ENCODE data around the gene CACHD1. TPM values are rescaled to one million over a fixed set of nuclear protein-coding genes. Genes with fewer than 3 reads are reported as not detected.

Gene CACHD1
- polyA plus RNA-seq, 2 donors: 1.6 to 2.9 TPM

DNA sequence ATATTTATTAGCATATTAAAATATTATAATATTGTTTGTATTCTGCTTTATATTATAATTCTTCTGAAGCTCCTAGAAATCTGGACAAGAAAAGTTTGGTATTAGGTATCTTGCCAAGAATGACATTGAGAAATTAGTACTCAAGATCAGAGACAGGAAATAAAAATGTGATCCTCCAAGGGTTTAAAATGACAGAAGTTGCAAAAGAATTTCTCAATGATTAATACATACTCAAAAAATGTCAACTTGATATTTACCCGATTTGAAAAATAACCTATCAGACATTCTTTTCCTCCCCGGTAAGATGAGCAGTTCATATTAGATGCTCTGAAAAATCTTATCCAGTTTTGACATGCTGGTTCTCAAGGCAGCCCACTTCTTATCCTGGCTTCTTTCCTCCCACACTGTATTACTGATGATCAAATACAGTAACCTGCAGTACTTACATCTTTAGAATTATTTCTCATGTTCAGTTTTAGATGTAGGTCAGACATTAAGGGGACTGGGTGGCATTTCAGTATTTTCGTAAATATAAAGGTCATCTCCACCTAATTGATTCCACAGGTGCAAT lies 55.3 kb downstream of the CACHD1 start:
- Histone ChIP-seq H3K36me3 (ENCODE audit: control insufficient read depth in 2 of 2, insufficient read depth in 2 of 2, low read length in 1 of 2) (no peaks in the 10 kb centered on the region), H3K4me1 (ENCODE audit: control insufficient read depth in 2 of 2, insufficient read depth in 2 of 2, low read length in 1 of 2) (peaks cover 0 to 4% of the 10 kb centered on the region in 2 donors), H3K27ac (ENCODE audit: low read depth in 2 of 2, low read length in 1 of 2) (no peak overlapping the region), H3K27me3 (ENCODE audit: control insufficient read depth in 1 of 2, insufficient read depth in 2 of 2, low read length in 2 of 2) (no peaks in the 10 kb centered on the region), H3K9me3 (ENCODE audit: control insufficient read depth in 2 of 2, insufficient read depth in 1 of 2, low read depth in 1 of 2, low read length in 1 of 2) (no peaks in the 10 kb centered on the region), H3K4me3 (ENCODE audit: low read depth in 1 of 2, low read length in 2 of 2) (no peak overlapping the region)
- 56% methylated on average over 3 of the region's 3 CpGs for WGBS, 2 donors

DNA sequence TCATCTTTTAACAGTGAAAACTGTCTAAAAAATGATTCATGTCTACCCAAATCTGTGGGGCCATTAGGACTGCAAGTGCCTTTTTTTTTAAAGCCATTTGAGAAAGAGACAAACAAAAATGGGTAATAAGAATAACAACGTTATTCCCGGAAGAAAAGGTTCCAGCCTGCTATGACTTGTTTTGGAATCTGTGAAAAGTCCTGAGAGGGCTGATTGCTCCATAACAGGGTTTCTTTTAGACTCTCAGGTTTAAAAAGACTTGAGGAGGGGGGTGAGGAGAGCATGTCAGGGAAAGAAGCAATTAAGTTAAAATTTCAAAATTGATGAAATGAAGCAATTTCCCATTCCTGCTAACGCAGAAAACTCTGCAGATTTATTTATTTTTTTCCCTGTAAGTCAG lies 56.4 kb downstream of the CACHD1 start:
- 34 to 50% methylated on average over 3 of the region's 3 CpGs for WGBS, 2 donors
- H3K4me3 ChIP-seq (ENCODE audit: low read depth in 1 of 2, low read length in 2 of 2): no peak overlapping the region
- H3K27ac ChIP-seq (ENCODE audit: low read depth in 2 of 2, low read length in 1 of 2): no peak overlapping the region
- no peaks in the 10 kb centered on the region for H3K27me3 ChIP-seq (ENCODE audit: control insufficient read depth in 1 of 2, insufficient read depth in 2 of 2, low read length in 2 of 2)
- no peaks in the 10 kb centered on the region for H3K9me3 ChIP-seq (ENCODE audit: control insufficient read depth in 2 of 2, insufficient read depth in 1 of 2, low read depth in 1 of 2, low read length in 1 of 2)
- H3K4me1 ChIP-seq (ENCODE audit: control insufficient read depth in 2 of 2, insufficient read depth in 2 of 2, low read length in 1 of 2): peaks cover 0 to 4% of the 10 kb centered on the region in 2 donors
- no peaks in the 10 kb centered on the region for H3K36me3 ChIP-seq (ENCODE audit: control insufficient read depth in 2 of 2, insufficient read depth in 2 of 2, low read length in 1 of 2)

DNA sequence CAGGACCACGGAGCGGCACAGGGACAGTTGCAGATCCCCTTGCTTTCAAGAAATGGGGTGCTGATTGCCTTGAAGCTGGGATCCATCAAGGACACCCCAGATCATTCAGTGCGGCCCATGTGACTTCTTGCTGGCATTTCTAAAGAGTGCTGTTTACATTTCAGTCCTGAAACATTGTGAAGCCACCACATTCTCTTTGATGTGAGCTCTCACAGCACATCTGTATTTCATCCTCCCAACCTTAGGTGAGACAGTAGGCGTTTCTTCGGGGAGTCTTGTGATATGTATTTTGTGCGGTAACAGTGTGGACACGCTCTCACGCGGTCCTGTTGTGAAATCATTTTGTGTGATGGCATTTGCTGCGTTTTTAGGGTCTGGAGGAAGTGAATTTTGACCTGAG lies 57.2 kb downstream of the CACHD1 start:
- no peaks in the 10 kb centered on the region for H3K27me3 ChIP-seq (ENCODE audit: control insufficient read depth in 1 of 2, insufficient read depth in 2 of 2, low read length in 2 of 2)
- peaks cover 0 to 4% of the 10 kb centered on the region in 2 donors for H3K4me1 ChIP-seq (ENCODE audit: control insufficient read depth in 2 of 2, insufficient read depth in 2 of 2, low read length in 1 of 2)
- H3K9me3 ChIP-seq (ENCODE audit: control insufficient read depth in 2 of 2, insufficient read depth in 1 of 2, low read depth in 1 of 2, low read length in 1 of 2): no peaks in the 10 kb centered on the region
- H3K36me3 ChIP-seq (ENCODE audit: control insufficient read depth in 2 of 2, insufficient read depth in 2 of 2, low read length in 1 of 2): no peaks in the 10 kb centered on the region
- no peak overlapping the region for H3K4me3 ChIP-seq (ENCODE audit: low read depth in 1 of 2, low read length in 2 of 2)
- WGBS, 2 donors: 62 to 82% methylated on average over 10 of the region's 10 CpGs
- peak overlapping the region in 1 of 2 donors; percentile 10 for H3K27ac ChIP-seq (ENCODE audit: low read depth in 2 of 2, low read length in 1 of 2)

DNA sequence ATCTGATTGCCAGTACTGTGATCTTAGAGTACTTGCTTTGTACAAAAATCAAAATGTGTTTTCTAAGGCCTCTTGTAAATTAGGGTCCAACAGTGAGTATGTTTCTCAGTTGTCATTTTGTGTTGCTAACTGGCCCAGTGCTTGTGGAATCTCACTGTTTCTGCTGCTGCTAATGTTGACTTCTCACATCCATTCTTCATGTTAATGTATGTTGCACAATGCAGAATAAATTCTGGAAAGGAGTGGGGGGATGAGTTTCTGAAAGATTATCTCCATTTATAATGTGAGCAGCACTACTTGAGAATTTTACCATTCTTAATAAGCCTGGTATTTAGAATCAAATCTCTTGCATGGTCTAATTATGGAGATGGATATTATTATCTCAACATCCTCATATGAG lies 57.9 kb downstream of the CACHD1 start:
- Histone ChIP-seq H3K36me3 (ENCODE audit: control insufficient read depth in 2 of 2, insufficient read depth in 2 of 2, low read length in 1 of 2) (no peaks in the 10 kb centered on the region), H3K4me1 (ENCODE audit: control insufficient read depth in 2 of 2, insufficient read depth in 2 of 2, low read length in 1 of 2) (peaks cover 0 to 4% of the 10 kb centered on the region in 2 donors), H3K9me3 (ENCODE audit: control insufficient read depth in 2 of 2, insufficient read depth in 1 of 2, low read depth in 1 of 2, low read length in 1 of 2) (no peaks in the 10 kb centered on the region), H3K4me3 (ENCODE audit: low read depth in 1 of 2, low read length in 2 of 2) (no peak overlapping the region), H3K27ac (ENCODE audit: low read depth in 2 of 2, low read length in 1 of 2) (no peak overlapping the region), H3K27me3 (ENCODE audit: control insufficient read depth in 1 of 2, insufficient read depth in 2 of 2, low read length in 2 of 2) (no peaks in the 10 kb centered on the region)

DNA sequence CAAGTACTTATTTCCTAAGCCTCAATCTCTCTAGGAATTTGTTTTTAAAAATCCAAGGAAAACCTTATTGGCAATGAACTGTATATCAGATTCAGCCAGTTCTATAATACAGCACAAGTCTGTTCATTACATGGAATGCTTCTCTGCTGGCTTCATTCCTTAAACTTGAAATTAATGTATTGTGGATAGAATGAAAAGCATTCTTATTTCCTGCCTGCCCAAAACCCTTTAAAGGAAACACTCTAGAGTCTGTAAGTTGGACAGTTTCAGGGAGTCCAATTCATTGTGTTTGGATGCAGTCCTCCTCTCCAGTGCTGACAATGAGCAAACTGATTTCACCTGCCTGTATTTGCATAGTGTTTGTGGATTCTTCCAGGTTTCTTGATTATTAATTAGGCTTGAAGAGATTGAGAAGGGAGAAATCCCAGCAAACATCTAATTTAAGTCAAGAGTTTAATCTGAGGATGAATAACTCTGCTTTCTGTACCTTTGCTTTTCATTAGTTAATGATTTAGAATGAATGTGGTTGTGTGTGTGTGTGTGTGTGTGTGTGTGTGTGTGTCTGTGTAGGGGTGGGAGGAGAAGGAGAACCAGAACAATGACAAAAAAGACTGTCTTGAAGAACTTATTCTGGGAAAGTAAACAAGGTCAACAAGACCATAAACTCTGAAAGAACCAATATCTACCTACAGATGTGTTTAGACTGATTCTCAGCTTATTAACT lies 61.2 kb downstream of the CACHD1 start:
- no peaks in the 10 kb centered on the region for H3K9me3 ChIP-seq (ENCODE audit: control insufficient read depth in 2 of 2, insufficient read depth in 1 of 2, low read depth in 1 of 2, low read length in 1 of 2)
- no peak overlapping the region for H3K27ac ChIP-seq (ENCODE audit: low read depth in 2 of 2, low read length in 1 of 2)
- H3K4me3 ChIP-seq (ENCODE audit: low read depth in 1 of 2, low read length in 2 of 2): no peak overlapping the region
- H3K4me1 ChIP-seq (ENCODE audit: control insufficient read depth in 2 of 2, insufficient read depth in 2 of 2, low read length in 1 of 2): peaks cover 0 to 4% of the 10 kb centered on the region in 2 donors
- no peaks in the 10 kb centered on the region for H3K36me3 ChIP-seq (ENCODE audit: control insufficient read depth in 2 of 2, insufficient read depth in 2 of 2, low read length in 1 of 2)
- no peaks in the 10 kb centered on the region for H3K27me3 ChIP-seq (ENCODE audit: control insufficient read depth in 1 of 2, insufficient read depth in 2 of 2, low read length in 2 of 2)

DNA sequence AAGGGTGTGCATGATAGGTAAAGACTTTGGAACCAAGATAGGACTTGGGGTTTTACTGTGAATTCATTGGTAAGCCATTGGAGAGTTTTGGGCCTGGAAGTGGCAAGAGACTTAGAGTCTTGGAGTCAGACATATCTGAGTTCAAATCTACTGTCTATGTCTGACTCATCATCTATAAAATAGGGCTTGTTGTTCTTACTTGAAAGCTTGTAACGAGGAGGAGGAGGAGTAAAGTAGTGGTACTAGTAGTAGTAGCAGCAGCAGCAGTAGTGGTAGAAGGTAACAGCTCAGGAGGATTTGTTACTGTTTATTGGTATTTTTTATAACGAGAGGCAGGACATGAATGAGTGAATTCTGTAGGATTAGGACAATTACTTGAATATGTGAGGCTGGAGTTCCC lies 62.7 kb downstream of the CACHD1 start:
- Histone ChIP-seq H3K9me3 (ENCODE audit: control insufficient read depth in 2 of 2, insufficient read depth in 1 of 2, low read depth in 1 of 2, low read length in 1 of 2) (no peaks in the 10 kb centered on the region), H3K27me3 (ENCODE audit: control insufficient read depth in 1 of 2, insufficient read depth in 2 of 2, low read length in 2 of 2) (no peaks in the 10 kb centered on the region), H3K4me3 (ENCODE audit: low read depth in 1 of 2, low read length in 2 of 2) (no peak overlapping the region), H3K36me3 (ENCODE audit: control insufficient read depth in 2 of 2, insufficient read depth in 2 of 2, low read length in 1 of 2) (no peaks in the 10 kb centered on the region), H3K4me1 (ENCODE audit: control insufficient read depth in 2 of 2, insufficient read depth in 2 of 2, low read length in 1 of 2) (no peaks in the 10 kb centered on the region), H3K27ac (ENCODE audit: low read depth in 2 of 2, low read length in 1 of 2) (no peak overlapping the region)
- 76 to 82% methylated on average over 2 of the region's 2 CpGs for WGBS, 2 donors

DNA sequence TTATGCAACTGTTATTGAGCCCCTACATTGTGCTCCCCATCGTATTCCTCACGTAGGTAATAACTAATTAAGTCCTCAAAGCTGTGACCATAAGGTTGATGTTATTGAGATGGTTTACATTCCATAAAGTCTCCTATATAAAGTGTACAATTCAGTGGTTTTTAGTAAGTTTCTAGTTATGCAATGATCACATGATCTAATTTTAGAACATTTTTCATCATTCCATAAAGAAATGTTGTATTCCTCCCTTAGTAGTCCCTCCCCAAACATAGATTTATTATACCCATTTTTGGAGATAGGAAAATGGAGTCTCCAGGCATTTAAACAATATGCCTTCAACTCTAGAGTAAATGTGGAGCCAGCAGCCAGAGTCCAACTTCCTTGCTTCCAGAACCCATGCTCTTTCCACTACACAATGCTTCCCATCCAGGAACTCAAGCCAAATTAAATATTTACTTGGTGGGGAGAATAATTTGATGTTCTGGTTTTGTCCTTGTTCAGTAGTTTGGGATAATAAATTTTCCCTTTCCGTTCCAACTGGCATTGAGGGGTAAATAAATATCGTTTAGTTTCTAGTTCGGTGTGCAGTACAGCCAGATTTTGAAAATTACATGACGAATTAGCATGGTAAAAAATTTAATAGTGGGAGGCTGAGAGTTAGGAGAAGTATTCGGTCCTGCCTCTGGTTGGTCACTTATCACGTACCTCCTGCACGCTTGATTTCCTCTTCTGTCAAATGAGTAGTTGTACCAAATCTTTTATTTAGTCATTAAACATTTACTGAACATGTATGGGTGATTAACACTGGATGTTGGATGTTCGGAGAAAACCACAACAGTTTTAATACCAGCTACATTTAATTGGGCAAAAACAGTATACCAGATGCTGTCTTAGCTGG lies 66.3 kb downstream of the CACHD1 start:
- 39 to 40% methylated on average over 10 of the region's 10 CpGs for WGBS, 2 donors
- H3K27me3 ChIP-seq (ENCODE audit: control insufficient read depth in 1 of 2, insufficient read depth in 2 of 2, low read length in 2 of 2): no peaks in the 10 kb centered on the region
- H3K4me3 ChIP-seq (ENCODE audit: low read depth in 1 of 2, low read length in 2 of 2): no peak overlapping the region
- H3K36me3 ChIP-seq (ENCODE audit: control insufficient read depth in 2 of 2, insufficient read depth in 2 of 2, low read length in 1 of 2): no peaks in the 10 kb centered on the region
- H3K27ac ChIP-seq (ENCODE audit: low read depth in 2 of 2, low read length in 1 of 2): no peak overlapping the region
- no peaks in the 10 kb centered on the region for H3K9me3 ChIP-seq (ENCODE audit: control insufficient read depth in 2 of 2, insufficient read depth in 1 of 2, low read depth in 1 of 2, low read length in 1 of 2)
- H3K4me1 ChIP-seq (ENCODE audit: control insufficient read depth in 2 of 2, insufficient read depth in 2 of 2, low read length in 1 of 2): no peaks in the 10 kb centered on the region

DNA sequence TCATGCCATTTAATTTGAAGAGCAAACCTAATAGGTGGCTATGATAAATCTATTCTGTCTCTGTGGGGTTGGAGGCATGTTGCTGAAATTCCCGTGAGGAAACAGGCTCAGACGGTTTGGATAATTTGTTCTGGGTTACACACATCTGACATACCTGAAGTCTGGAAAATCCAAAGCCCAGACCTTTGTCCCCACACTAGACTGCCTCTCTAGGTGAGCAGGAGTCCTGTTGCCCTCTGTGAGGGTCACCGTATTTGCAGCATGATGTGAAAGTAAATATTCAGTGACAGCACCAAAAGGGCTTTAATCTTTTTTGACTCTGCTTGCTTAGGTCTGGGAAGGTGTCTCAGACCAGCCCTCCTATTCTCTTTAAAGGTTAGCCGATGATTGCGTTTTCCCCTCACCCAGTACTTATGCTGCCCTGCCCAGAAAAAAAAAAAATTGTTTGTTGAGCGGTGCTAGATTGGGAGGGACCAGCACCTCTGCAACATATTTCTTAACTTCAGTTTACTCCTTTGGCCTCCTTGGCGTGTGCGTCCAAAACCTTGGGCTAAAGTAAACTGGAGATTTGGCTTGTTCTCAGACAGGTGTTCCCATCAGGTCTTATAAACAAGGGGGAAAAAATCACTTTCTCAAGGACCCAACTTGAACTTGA lies 67.0 kb downstream of the CACHD1 start:
- Histone ChIP-seq H3K36me3 (ENCODE audit: control insufficient read depth in 2 of 2, insufficient read depth in 2 of 2, low read length in 1 of 2) (no peaks in the 10 kb centered on the region), H3K4me1 (ENCODE audit: control insufficient read depth in 2 of 2, insufficient read depth in 2 of 2, low read length in 1 of 2) (no peaks in the 10 kb centered on the region), H3K27ac (ENCODE audit: low read depth in 2 of 2, low read length in 1 of 2) (no peak overlapping the region), H3K9me3 (ENCODE audit: control insufficient read depth in 2 of 2, insufficient read depth in 1 of 2, low read depth in 1 of 2, low read length in 1 of 2) (no peaks in the 10 kb centered on the region), H3K27me3 (ENCODE audit: control insufficient read depth in 1 of 2, insufficient read depth in 2 of 2, low read length in 2 of 2) (no peaks in the 10 kb centered on the region), H3K4me3 (ENCODE audit: low read depth in 1 of 2, low read length in 2 of 2) (no peak overlapping the region)
- WGBS, 2 donors: 58 to 65% methylated on average over 8 of the region's 8 CpGs

DNA sequence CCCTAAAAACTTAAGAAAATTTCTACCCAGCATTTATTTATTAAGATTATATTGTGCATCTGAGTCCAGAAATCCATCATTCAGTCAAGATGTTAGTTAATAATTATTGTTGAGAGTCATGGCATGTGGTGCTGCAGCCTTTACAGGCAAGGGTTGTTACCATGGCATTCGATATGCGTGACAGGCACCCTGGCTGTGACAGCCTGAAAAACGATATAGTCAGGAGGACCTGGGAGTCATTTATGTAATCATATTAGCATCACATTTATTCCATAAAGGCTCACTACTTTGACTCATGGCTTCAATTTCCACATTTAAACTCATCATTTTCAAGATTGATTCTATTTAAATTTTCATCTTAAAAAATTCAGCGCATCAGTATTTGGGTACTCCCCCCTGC lies 68.0 kb downstream of the CACHD1 start:
- no peaks in the 10 kb centered on the region for H3K9me3 ChIP-seq (ENCODE audit: control insufficient read depth in 2 of 2, insufficient read depth in 1 of 2, low read depth in 1 of 2, low read length in 1 of 2)
- WGBS, 2 donors: 80 to 81% methylated on average over 4 of the region's 4 CpGs
- no peak overlapping the region for H3K27ac ChIP-seq (ENCODE audit: low read depth in 2 of 2, low read length in 1 of 2)
- no peaks in the 10 kb centered on the region for H3K27me3 ChIP-seq (ENCODE audit: control insufficient read depth in 1 of 2, insufficient read depth in 2 of 2, low read length in 2 of 2)
- no peak overlapping the region for H3K4me3 ChIP-seq (ENCODE audit: low read depth in 1 of 2, low read length in 2 of 2)
- no peaks in the 10 kb centered on the region for H3K36me3 ChIP-seq (ENCODE audit: control insufficient read depth in 2 of 2, insufficient read depth in 2 of 2, low read length in 1 of 2)
- no peaks in the 10 kb centered on the region for H3K4me1 ChIP-seq (ENCODE audit: control insufficient read depth in 2 of 2, insufficient read depth in 2 of 2, low read length in 1 of 2)
